ENCODE data around the gene SRRM3. TPM values are rescaled to one million over a fixed set of nuclear protein-coding genes. Genes with fewer than 3 reads are reported as not detected.

SRRM3 gene
- total RNA-seq, 1 donor from 2014 or later = 6.1 TPM

GRCh38 chr7:76262683-76263402, 61.1 kb downstream of the SRRM3 start:
- Histone ChIP-seq H3K4me1 (peaks cover 16% of the 10 kb centered on the region), H3K4me3 (no peak overlapping the region), H3K27ac (replicated peaks) (no peak overlapping the region), H3K27me3 (ENCODE audit: low read depth) (peaks cover 83% of the 10 kb centered on the region), H3K36me3 (no peaks in the 10 kb centered on the region), H3K9me3 (replicated peaks) (no peaks in the 10 kb centered on the region)
- intact Hi-C loops (cut with micrococcal nuclease) = no loop called here
- no peak for DNase-seq
- TF ChIP-seq CTCF (IDR thresholded peaks at IDR 0.05; ENCODE audit: borderline replicate concordance) = peak; percentile 74

GRCh38 chr7:76265299-76265698, 63.6 kb downstream of the SRRM3 start:
- Histone ChIP-seq H3K27me3 (ENCODE audit: low read depth) (peaks cover 83% of the 10 kb centered on the region), H3K36me3 (no peaks in the 10 kb centered on the region), H3K27ac (replicated peaks) (no peak overlapping the region), H3K4me1 (peaks cover 10% of the 10 kb centered on the region), H3K9me3 (replicated peaks) (no peaks in the 10 kb centered on the region), H3K4me3 (no peak overlapping the region)
- no peak for TF ChIP-seq CTCF (IDR thresholded peaks at IDR 0.05; ENCODE audit: borderline replicate concordance)
- intact Hi-C loops (cut with micrococcal nuclease) = no loop called here
- DNase-seq = no peak

GRCh38 chr7:76267107-76267893, 65.6 kb downstream of the SRRM3 start:
- H3K4me3 ChIP-seq = peak overlapping the region; percentile 54
- H3K36me3 ChIP-seq = no peaks in the 10 kb centered on the region
- no peak overlapping the region for H3K27ac ChIP-seq (replicated peaks)
- DNase-seq = no peak
- TF ChIP-seq CTCF (IDR thresholded peaks at IDR 0.05; ENCODE audit: borderline replicate concordance) = no peak
- H3K27me3 ChIP-seq (ENCODE audit: low read depth) = peaks cover 83% of the 10 kb centered on the region
- peaks cover 10% of the 10 kb centered on the region for H3K4me1 ChIP-seq
- intact Hi-C loops (cut with micrococcal nuclease) = no loop called here
- H3K9me3 ChIP-seq (replicated peaks) = no peaks in the 10 kb centered on the region

- no peak for DNase-seq
- H3K4me3 ChIP-seq = peak overlapping the region; percentile 14
- no peaks in the 10 kb centered on the region for H3K36me3 ChIP-seq
- H3K4me1 ChIP-seq = peaks cover 10% of the 10 kb centered on the region
- H3K9me3 ChIP-seq (replicated peaks) = no peaks in the 10 kb centered on the region
- intact Hi-C loops (cut with micrococcal nuclease) = no loop called here
- H3K27ac ChIP-seq (replicated peaks) = no peak overlapping the region
- peaks cover 83% of the 10 kb centered on the region for H3K27me3 ChIP-seq (ENCODE audit: low read depth)
- TF ChIP-seq CTCF (IDR thresholded peaks at IDR 0.05; ENCODE audit: borderline replicate concordance) = no peak
These were observed 66.1 kb downstream of the SRRM3 start for GRCh38 chr7:76267894-76268183.

- TF ChIP-seq CTCF (IDR thresholded peaks at IDR 0.05; ENCODE audit: borderline replicate concordance) = no peak
- Histone ChIP-seq H3K36me3 (no peaks in the 10 kb centered on the region), H3K27me3 (ENCODE audit: low read depth) (peaks cover 83% of the 10 kb centered on the region), H3K4me1 (peaks cover 10% of the 10 kb centered on the region), H3K27ac (replicated peaks) (no peak overlapping the region), H3K9me3 (replicated peaks) (no peaks in the 10 kb centered on the region), H3K4me3 (peak overlapping the region; percentile 14)
- intact Hi-C loops (cut with micrococcal nuclease) = no loop called here
- no peak for DNase-seq
These were observed 66.7 kb downstream of the SRRM3 start for GRCh38 chr7:76268376-76268775.

Data from left ventricle myocardium inferior (tissue), 1 donor.